H1 (cell line): ENCODE results near the gene ENDOU. TPM values are rescaled to one million over a fixed set of nuclear protein-coding genes. Genes with fewer than 3 reads are reported as not detected.

ENCODE experiments used
- CTCF ChIA-PET: fragments of 300-600 bp; sonication (Branson Sonifier 250); formaldehyde crosslinking; loops from one replicate; lab custom pipeline; 2021; ENCODE audit not compliant: partially characterized antibody; lab: Charles Lee
- POLR2A ChIA-PET: fragments of 300-600 bp; sonication (Branson Sonifier 250); formaldehyde crosslinking; loops from one replicate; lab custom pipeline; 2021; ENCODE audit warnings: inconsistent platforms; ENCODE audit not compliant: partially characterized antibody; lab: Charles Lee
- DNase-seq, 2 experiments: peaks; one replicate each; pipeline versions ENCODE4 v3.0.0 to v3.0.0-alpha.2; 2010 to 2022; ENCODE audit warnings: low spot score in 2 of 2, low read depth in 1 of 2, mixed read lengths in 1 of 2
- FAIRE-seq: peaks from 2 replicates; lab custom pipeline; 2011; peaks lifted over from hg19 to GRCh38; lab: Jason Lieb, UNC
- H2AFZ ChIP-seq: 2 replicates; pipeline ENCODE4 v1.8.1; 2012; ENCODE audit warnings: low read length, inconsistent platforms
- H2AK5ac ChIP-seq: 2 replicates; pipeline ENCODE4 v1.6.1; 2013; ENCODE audit warnings: low read depth, low read length
- H2BK120ac ChIP-seq: replicated peaks from 2 replicates; pipeline ENCODE3; 2013; ENCODE audit warnings: low read depth, low read length, inconsistent platforms
- H2BK12ac ChIP-seq: 2 replicates; pipeline ENCODE4 v1.6.1; 2013; ENCODE audit warnings: low read depth, low read length
- H2BK15ac ChIP-seq: 2 replicates; pipeline ENCODE4 v1.6.1; 2013; ENCODE audit warnings: low read length
- H2BK20ac ChIP-seq: 2 replicates; pipeline ENCODE4 v1.6.1; 2013; ENCODE audit warnings: low read length
- H2BK5ac ChIP-seq: 2 replicates; pipeline ENCODE4 v1.6.1; 2013; ENCODE audit warnings: low read depth, low read length
- H3K14ac ChIP-seq: 2 replicates; pipeline ENCODE4 v1.6.1; 2013; ENCODE audit warnings: inconsistent platforms; ENCODE audit not compliant: insufficient read length
- H3K18ac ChIP-seq: 2 replicates; pipeline ENCODE4 v1.6.1; 2013; ENCODE audit warnings: low read length; ENCODE audit errors: extremely low read depth
- H3K23ac ChIP-seq: 2 replicates; pipeline ENCODE4 v1.6.1; 2013; ENCODE audit warnings: inconsistent platforms; ENCODE audit not compliant: insufficient read length
- H3K23me2 ChIP-seq: 2 replicates; pipeline ENCODE4 v1.6.1; 2013; ENCODE audit warnings: low read depth, low read length
- H3K27ac ChIP-seq: 2 replicates; pipeline ENCODE4 v1.6.1; 2011; ENCODE audit warnings: low read depth, low read length, inconsistent platforms
- H3K27me3 ChIP-seq, 4 experiments: replicated peaks in 1 of 4; 1 replicate in 1 of 4; 2 replicates in 3 of 4; pipeline versions ENCODE4 v1.6.1 to v1.8.1; 2011 to 2013; ENCODE audit warnings: low read length in 3 of 4, mild to moderate bottlenecking in 3 of 4, inconsistent platforms in 2 of 4, mixed read lengths in 2 of 4, moderate library complexity in 1 of 4; ENCODE audit not compliant: control insufficient read depth in 3 of 4, insufficient read depth in 3 of 4; ENCODE audit errors: extremely low read depth in 1 of 4
- H3K36me3 ChIP-seq, 4 experiments: 2 replicates each; pipeline versions ENCODE4 v1.6.1 to v1.8.1; 2011 to 2013; ENCODE audit warnings: mild to moderate bottlenecking in 4 of 4, low read length in 3 of 4, moderate library complexity in 2 of 4, control low read depth in 1 of 4, inconsistent platforms in 1 of 4; ENCODE audit not compliant: insufficient read depth in 4 of 4, control insufficient read depth in 2 of 4
- H3K4ac ChIP-seq: replicated peaks from 2 replicates; pipeline ENCODE3; 2013; ENCODE audit warnings: low read length, low read depth, mixed read lengths, inconsistent platforms; ENCODE audit not compliant: insufficient read length
- H3K4me1 ChIP-seq, 4 experiments: replicated peaks in 1 of 4; 1 replicate in 1 of 4; 2 replicates in 3 of 4; pipeline versions ENCODE4 v1.6.1 to v1.8.1; 2011 to 2013; ENCODE audit warnings: low read length in 3 of 4, inconsistent platforms in 2 of 4, mixed read lengths in 1 of 4; ENCODE audit not compliant: insufficient read depth in 4 of 4, control insufficient read depth in 3 of 4
- H3K4me2 ChIP-seq, 2 experiments: 2 replicates each; pipeline versions ENCODE4 v1.6.1 to v1.8.1; 2011 to 2013; ENCODE audit warnings: low read depth in 2 of 2, low read length in 2 of 2, control low read depth in 1 of 2, inconsistent platforms in 1 of 2, mild to moderate bottlenecking in 1 of 2; ENCODE audit not compliant: insufficient read depth in 1 of 2
- H3K4me3 ChIP-seq, 4 experiments: fragments of 200-600, 300-600 bp in 1 of 4; sonication (generic), shearing (Covaris generic), sonication (Bioruptor Twin) in 1 of 4; 2 replicates each; pipeline versions ENCODE4 v1.5.1 to v1.8.1; 2011 to 2016; ENCODE audit warnings: low read length in 4 of 4, low read depth in 3 of 4, control low read depth in 2 of 4, inconsistent platforms in 2 of 4, mild to moderate bottlenecking in 2 of 4, mixed read lengths in 1 of 4, moderate library complexity in 1 of 4; ENCODE audit not compliant: insufficient read depth in 2 of 4; ENCODE audit errors: extremely low read depth in 1 of 4
- H3K56ac ChIP-seq: replicated peaks from 2 replicates; pipeline ENCODE3; 2013; ENCODE audit warnings: low read depth, mild to moderate bottlenecking, mixed read lengths, low read length, inconsistent platforms; ENCODE audit not compliant: insufficient read length
- H3K79me1 ChIP-seq: 2 replicates; pipeline ENCODE4 v1.6.1; 2013; ENCODE audit warnings: low read depth, low read length, control low read depth
- H3K79me2 ChIP-seq, 2 experiments: 2 replicates each; pipeline versions ENCODE4 v1.6.1 to v1.8.1; 2012 to 2013; ENCODE audit warnings: low read length in 2 of 2, mild to moderate bottlenecking in 2 of 2, inconsistent platforms in 1 of 2; ENCODE audit not compliant: insufficient read depth in 2 of 2, control insufficient read depth in 1 of 2
- H3K9ac ChIP-seq, 4 experiments: replicated peaks in 1 of 4; 1 replicate in 1 of 4; 2 replicates in 3 of 4; pipeline versions ENCODE4 v1.6.1 to v1.8.1; 2011 to 2013; ENCODE audit warnings: low read depth in 3 of 4, low read length in 3 of 4, control low read depth in 2 of 4, mild to moderate bottlenecking in 2 of 4, moderate library complexity in 2 of 4, inconsistent platforms in 1 of 4; ENCODE audit errors: extremely low read depth in 1 of 4
- H3K9me3 ChIP-seq, 2 experiments: 2 replicates each; pipeline versions ENCODE4 v1.6.1 to v1.8.1; 2012 to 2013; ENCODE audit warnings: mild to moderate bottlenecking in 2 of 2, moderate library complexity in 2 of 2, control low read depth in 1 of 2, inconsistent platforms in 1 of 2, low read depth in 1 of 2, low read length in 1 of 2, mixed read lengths in 1 of 2; ENCODE audit not compliant: insufficient read depth in 2 of 2
- H4K20me1 ChIP-seq, 2 experiments: replicated peaks in 1 of 2; 2 replicates each; pipeline versions ENCODE3 to v1.8.1; 2011 to 2013; ENCODE audit warnings: inconsistent platforms in 2 of 2, low read length in 2 of 2, mild to moderate bottlenecking in 1 of 2; ENCODE audit not compliant: insufficient read depth in 2 of 2, control insufficient read depth in 1 of 2
- H4K5ac ChIP-seq: 2 replicates; pipeline ENCODE4 v1.6.1; 2013; ENCODE audit warnings: low read length, low read depth, mixed read lengths, inconsistent platforms; ENCODE audit not compliant: insufficient read length
- H4K8ac ChIP-seq: 2 replicates; pipeline ENCODE4 v1.8.0; 2013; ENCODE audit warnings: mild to moderate bottlenecking, moderate library complexity, low read length, inconsistent platforms; ENCODE audit not compliant: insufficient read depth; ENCODE audit errors: extremely low read depth
- H4K91ac ChIP-seq: replicated peaks from 2 replicates; pipeline ENCODE3; 2013; ENCODE audit warnings: low read length, mixed read lengths, inconsistent platforms; ENCODE audit not compliant: insufficient read length
- CTCF ChIP-seq, 3 experiments: IDR thresholded peaks; 1 replicate in 2 of 3; 2 replicates in 1 of 3; pipeline versions ENCODE4 v1.5.1 to v1.6.1; 2011; ENCODE audit warnings: low read length in 3 of 3, mild to moderate bottlenecking in 3 of 3, inconsistent platforms in 2 of 3, low read depth in 1 of 3, moderate library complexity in 1 of 3; ENCODE audit not compliant: insufficient read depth in 1 of 3; ENCODE audit errors: control extremely low read depth in 1 of 3
- NRF1 ChIP-seq: IDR thresholded peaks from 2 replicates; pipeline ENCODE4 v1.6.1; 2011; ENCODE audit warnings: mild to moderate bottlenecking, low read depth, low read length, improper control_type of control experiment
- WGBS, 2 experiments: shearing (Covaris generic) in 1 of 2; methylation state at CpG; one replicate each; pipeline versions ENCODE4 v1.1.6 to v1.1.7; 2013 to 2015; ENCODE audit warnings: low lambda C conversion rate in 2 of 2, mixed read lengths in 2 of 2, inconsistent platforms in 1 of 2, low coverage in 1 of 2, missing lambda C conversion rate in 1 of 2; ENCODE audit not compliant: insufficient replicate concordance in 2 of 2, insufficient coverage in 1 of 2, insufficient read length in 1 of 2; ENCODE audit errors: extremely low coverage in 1 of 2, missing lambda C conversion rate in 1 of 2; 5-methylcytosine and 5-hydroxymethylcytosine counted together
- polyA plus RNA-seq, 7 experiments: library from polyadenylated mRNA; depleted of rRNA in 3 of 7; stranded (reverse) in 5 of 7; unstranded in 2 of 7; fragments of >200 nt in 5 of 7; fragments of 200-250 nt in 2 of 7; gene quantifications; 1 replicate in 5 of 7; 2 replicates in 1 of 7; 4 replicates in 1 of 7; pipeline versions ENCODE4 v1.2.1 to v1.2.3, GENCODE V29; 2011 to 2013; ENCODE audit warnings: missing spikeins in 2 of 7, mixed read lengths in 2 of 7
- total RNA-seq: library from RNA; stranded (reverse); fragmentation: NEBNext Ultra II Directional; extraction: Animal tissue kit (Norgen Biotek cat#: 25700); gene quantifications from 2 replicates; pipeline ENCODE4 v1.2.1, GENCODE V29; 2021

ENDOU gene
- total and polyA plus RNA-seq, 2 of the 8 experiments (the other 6 are each of a cell fraction or from before 2014, with no cell fraction given) = not detected

DNA sequence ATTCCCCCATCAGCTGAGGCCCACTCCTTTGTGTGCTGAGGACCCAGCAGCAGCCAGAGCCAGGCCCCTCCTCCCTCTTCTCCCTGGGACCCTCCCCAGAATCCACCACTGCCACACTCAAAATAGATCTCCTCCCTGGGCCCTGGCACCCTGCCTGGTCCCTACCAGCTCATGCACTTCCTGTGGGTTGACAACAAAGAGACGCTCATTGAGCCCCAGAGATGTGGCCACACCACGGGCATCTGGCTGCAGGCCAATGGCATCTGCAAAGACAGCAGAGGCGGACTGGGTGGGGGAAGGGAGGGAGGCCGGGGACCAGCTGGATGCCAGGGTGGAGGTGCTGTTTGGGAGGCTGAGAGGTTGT, 16.0 kb upstream of the ENDOU start:
- Histone ChIP-seq H3K27ac (no peak overlapping the region), H2AK5ac (no peak overlapping the region), H3K79me2 (no peaks in the 10 kb centered on the region), H3K4ac (no peak overlapping the region), H3K18ac (no peak overlapping the region), H3K9ac (no peak overlapping the region), H2BK12ac (no peak overlapping the region), H2BK5ac (no peak overlapping the region), H3K27me3 (no peaks in the 10 kb centered on the region), H3K4me2 (0 out of 4 replicates have a peak overlapping the region, but pooled peaks of 1 of the 2 experiments have one; percentile 4), H3K9me3 (no peaks in the 10 kb centered on the region), H3K23me2 (no peaks in the 10 kb centered on the region; the same call in 1 of the 2 replicates), H3K56ac (no peak overlapping the region), H3K79me1 (no peaks in the 10 kb centered on the region), H3K36me3 (no peaks in the 10 kb centered on the region), H4K20me1 (no peaks in the 10 kb centered on the region), H3K4me3 (no peak overlapping the region), H3K4me1 (peaks cover 0 to 10% (median 2%) of the 10 kb centered on the region in 4 experiments; a peak in 4 of 7 replicates), H2BK120ac (no peak overlapping the region), H3K14ac (no peak overlapping the region), H4K91ac (no peak overlapping the region), H2AFZ (no peak overlapping the region), H2BK15ac (no peak overlapping the region), H4K8ac (peak overlapping the region; percentile 62; the same call in 1 of the 2 replicates), H4K5ac (no peak overlapping the region), H2BK20ac (no peak overlapping the region), H3K23ac (no peak overlapping the region)
- TF ChIP-seq CTCF (IDR thresholded peaks at IDR 0.05; ENCODE audit: control extremely low read depth in 1 of 3, insufficient read depth in 1 of 3, low read depth in 1 of 3, low read length in 3 of 3) (no peak), NRF1 (no peak)
- FAIRE-seq (no peak), DNase-seq (no peak)
- WGBS, 2 experiments = 79% methylated on average over 4 of the region's 4 CpGs; no CpG with 5 or more reads in 1 of the 2 experiments
- ChIA-PET CTCF (interaction anchor here (0.6 to 64.6 kb wide), 23 partner anchors 6 to 420 kb away, joined by 3 to 2442 read pairs (median 8); partner anchors contain the start of genes ENDOU, HDAC7, RAPGEF3 and SLC48A1), POLR2A (interaction anchor here (0.8 to 7.4 kb wide), 11 partner anchors 10 to 40 kb away, joined by 3 to 79 read pairs (median 5); partner anchors contain the start of gene SLC48A1)
